HG02588 (cell line): ENCODE measurements around the gene ZNF165.
"Not testable (repeated sequence)": the region's sequence is repeated elsewhere in the genome, so short reads cannot be mapped to it uniquely, and the experiment has no call there.

Experiments
- ATAC-seq: cut with Tn5 transposase; IDR thresholded peaks from one replicate; pipeline ENCODE4 v1.9.1; 2021; ENCODE audit warnings: mild to moderate bottlenecking, moderate library complexity; ENCODE audit not compliant: unreplicated experiment

ZNF165 gene

GRCh38 chr6:28118217-28118616, 37.8 kb downstream of the ZNF165 start:
- ATAC-seq: no peak

GRCh38 chr6:28121876-28122275, 41.5 kb downstream of the ZNF165 start:
- no peak for ATAC-seq

GRCh38 chr6:28122283-28122682, 41.9 kb downstream of the ZNF165 start:
- ATAC-seq: not testable (repeated sequence)

GRCh38 chr6:28124350-28124970, 44.1 kb downstream of the ZNF165 start, which contains the start of gene ZSCAN16:
Gene ZSCAN16 (plus strand): TSS chr6:28124609. CDS start chr6:28125444, 835 bp downstream.
- peak; percentile 97 for ATAC-seq

DNA sequence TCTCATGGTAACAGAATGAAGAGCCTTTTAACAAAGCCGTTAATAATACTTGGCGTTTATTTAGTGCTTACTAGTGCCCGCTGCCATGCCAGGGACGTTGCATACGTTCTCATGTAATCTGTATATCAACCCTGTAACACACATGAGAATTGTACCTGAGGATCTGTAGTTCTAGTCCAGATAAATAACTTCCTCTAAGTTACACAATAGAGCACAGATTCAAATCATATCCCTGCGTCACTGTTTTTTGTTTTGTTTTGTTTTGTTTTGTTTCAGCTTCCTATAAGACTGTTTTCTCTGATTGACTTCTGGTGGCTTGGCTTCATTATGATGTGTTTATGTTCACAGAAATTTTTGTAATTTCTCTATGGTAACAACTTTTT, 44.6 kb downstream of the ZNF165 start:
- peak; percentile 12 for ATAC-seq

DNA sequence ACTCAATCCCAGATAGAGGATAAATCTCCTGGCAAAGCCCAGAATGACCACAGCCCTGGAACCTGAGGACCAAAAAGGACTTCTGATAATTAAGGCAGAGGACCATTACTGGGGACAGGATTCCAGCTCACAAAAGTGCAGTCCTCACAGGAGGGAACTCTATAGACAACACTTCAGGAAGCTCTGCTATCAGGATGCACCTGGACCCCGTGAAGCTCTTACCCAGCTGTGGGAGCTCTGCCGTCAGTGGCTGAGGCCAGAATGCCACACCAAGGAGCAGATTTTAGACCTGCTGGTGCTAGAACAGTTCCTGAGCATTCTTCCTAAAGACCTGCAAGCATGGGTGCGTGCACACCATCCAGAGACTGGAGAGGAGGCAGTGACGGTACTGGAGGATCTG, 45.0 kb downstream of the ZNF165 start:
- no peak for ATAC-seq

GRCh38 chr6:28134015-28134414, 53.6 kb downstream of the ZNF165 start:
- no peak for ATAC-seq

DNA sequence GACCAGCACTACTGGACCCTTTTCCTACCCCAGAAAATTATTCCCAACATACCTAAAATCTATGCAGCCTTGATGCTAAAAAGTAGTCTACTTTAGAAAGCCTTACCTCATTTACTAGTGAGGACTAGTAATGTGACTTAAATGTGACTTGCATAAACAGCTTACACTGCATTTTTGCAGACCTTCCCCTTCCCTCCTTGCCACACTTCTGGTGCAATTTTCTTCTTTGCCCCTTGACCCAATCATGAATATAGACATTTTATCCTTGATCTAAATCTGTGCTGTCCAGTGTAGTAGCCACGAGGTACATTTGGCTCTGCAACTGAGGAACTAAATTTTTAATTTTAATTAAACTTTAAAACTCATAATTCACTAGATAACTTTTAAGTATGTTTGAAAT, 54.3 kb downstream of the ZNF165 start:
- ATAC-seq: no peak

GRCh38 chr6:28135393-28135792, 55.0 kb downstream of the ZNF165 start:
- ATAC-seq: no peak

- peak; percentile 60 for ATAC-seq
Observed at GRCh38 chr6:28136585-28137504, 56.5 kb downstream of the ZNF165 start.

GRCh38 chr6:28137505-28137981, 57.2 kb downstream of the ZNF165 start:
- ATAC-seq: no peak
